HepG2 (cell line): ENCODE measurements around the gene RGS11. TPM values are rescaled to one million over a fixed set of nuclear protein-coding genes. Genes with fewer than 3 reads are reported as not detected.

Experiments
- ATAC-seq: fragments of 200-7000 bp; cut with Tn5 transposase; 3 replicates; pipeline ENCODE4 v1.9.1; 2020; ENCODE audit warnings: mild to moderate bottlenecking, moderate library complexity
- Bru-seq: library from RNA; stranded (reverse); fragments of 400-500 nt; gene quantifications from one replicate; lab custom pipeline; 2021; lab: Mats Ljungman, UMichigan
- BruChase-seq, 2 experiments: library from RNA; stranded (reverse); fragments of 400-500 nt; gene quantifications; one replicate each; lab custom pipeline; 2021; lab: Mats Ljungman, UMichigan
- BruUV-seq: library from RNA; stranded (reverse); fragments of 400-500 nt; replicated peaks from 2 replicates; lab custom pipeline; 2021; lab: Mats Ljungman, UMichigan
- CTCF ChIA-PET: fragments of 300-600 bp; formaldehyde crosslinking; extraction: SDS; loops from one replicate; lab custom pipeline; 2021; ENCODE audit warnings: low total read pairs, inconsistent platforms, low intra/inter-chr PET ratio; lab: Yijun Ruan, JAX
- POLR2A ChIA-PET: fragments of 350-600 bp; sonication (Branson Sonifier 250); formaldehyde crosslinking; loops from one replicate; lab custom pipeline; 2020; ENCODE audit warnings: antibody characterized with exemption, inconsistent platforms; lab: Yijun Ruan, JAX
- DNase-seq: peaks from one replicate; pipeline ENCODE4 v3.0.0-alpha.2; 2015; ENCODE audit warnings: low spot score
- FAIRE-seq: peaks from 3 replicates; lab custom pipeline; 2011; peaks lifted over from hg19 to GRCh38; lab: Jason Lieb, UNC
- H2AFZ ChIP-seq: one replicate; pipeline ENCODE4 v1.6.1; 2011; ENCODE audit warnings: low read length, inconsistent platforms
- H3K27ac ChIP-seq: fragments of 300-600 bp; 3 replicates; pipeline ENCODE4 v1.8.0; 2011; ENCODE audit warnings: mixed run types, mild to moderate bottlenecking, mixed read lengths, low read length, inconsistent platforms; ENCODE audit not compliant: insufficient read depth; ENCODE audit errors: extremely low read length
- H3K27me3 ChIP-seq, 2 experiments: fragments of 200-600 bp in 1 of 2; 2 replicates in 1 of 2; 3 replicates in 1 of 2; pipeline versions ENCODE4 v1.6.0 to v1.8.0; 2011; ENCODE audit warnings: low read length in 2 of 2, mild to moderate bottlenecking in 2 of 2, moderate library complexity in 2 of 2, inconsistent platforms in 1 of 2; ENCODE audit not compliant: insufficient read depth in 2 of 2, control insufficient read depth in 1 of 2
- H3K36me3 ChIP-seq, 2 experiments: fragments of 200-600 bp in 1 of 2; replicated peaks in 1 of 2; 2 replicates in 1 of 2; 3 replicates in 1 of 2; pipeline versions ENCODE4 v1.5.1 to v1.8.0; 2011; ENCODE audit warnings: low read length in 2 of 2, inconsistent platforms in 1 of 2; ENCODE audit not compliant: insufficient read depth in 2 of 2, control insufficient read depth in 1 of 2
- H3K4me1 ChIP-seq: 2 replicates; pipeline ENCODE4 v1.5.1; 2012; ENCODE audit warnings: low read length, inconsistent platforms; ENCODE audit not compliant: insufficient read depth
- H3K4me2 ChIP-seq: 2 replicates; pipeline ENCODE4 v1.6.0; 2011; ENCODE audit warnings: low read depth, low read length, inconsistent platforms
- H3K4me3 ChIP-seq, 3 experiments: fragments of 200-600 bp in 1 of 3; sonication (generic), shearing (Covaris generic) in 1 of 3; replicated peaks in 1 of 3; 2 replicates each; pipeline ENCODE4 v1.5.1; 2011 to 2016; ENCODE audit warnings: low read length in 3 of 3, inconsistent platforms in 2 of 3, low read depth in 2 of 3, mild to moderate bottlenecking in 2 of 3, control low read depth in 1 of 3, mixed read lengths in 1 of 3; ENCODE audit not compliant: insufficient read depth in 1 of 3
- H3K79me2 ChIP-seq: one replicate; pipeline ENCODE4 v1.6.1; 2011; ENCODE audit warnings: low read length, inconsistent platforms; ENCODE audit not compliant: insufficient read depth
- H3K9ac ChIP-seq: 2 replicates; pipeline ENCODE4 v1.6.0; 2011; ENCODE audit warnings: mild to moderate bottlenecking, low read depth, low read length, inconsistent platforms; ENCODE audit not compliant: insufficient read depth
- H3K9me3 ChIP-seq: 2 replicates; pipeline ENCODE4 v1.5.1; 2012; ENCODE audit warnings: mild to moderate bottlenecking, low read length
- H4K20me1 ChIP-seq: 2 replicates; pipeline ENCODE4 v1.6.0; 2011; ENCODE audit warnings: inconsistent platforms, mild to moderate bottlenecking, low read length, moderate library complexity; ENCODE audit not compliant: insufficient read depth
- ESRRA ChIP-seq: sonication (generic); formaldehyde crosslinking; IDR thresholded peaks from 2 replicates; pipeline ENCODE4 v1.5.1; 2020; ENCODE audit warnings: mild to moderate bottlenecking, low read depth, missing genetic modification reagents
- THAP7 ChIP-seq: sonication (generic); formaldehyde crosslinking; IDR thresholded peaks from 2 replicates; pipeline ENCODE4 v1.8.1; 2023; ENCODE audit warnings: mild to moderate bottlenecking, missing genetic modification reagents
- ZBTB42 ChIP-seq: sonication (generic); formaldehyde crosslinking; IDR thresholded peaks from 2 replicates; pipeline ENCODE4 v1.5.0; 2020; ENCODE audit warnings: mild to moderate bottlenecking, missing genetic modification reagents
- ZNF225 ChIP-seq: sonication (generic); formaldehyde crosslinking; IDR thresholded peaks from 2 replicates; pipeline ENCODE4 v1.4.0; 2020; ENCODE audit warnings: mild to moderate bottlenecking, missing genetic modification reagents
- WGBS: methylation state at CpG from one replicate; pipeline ENCODE4 v1.1.6; 2017; ENCODE audit warnings: low lambda C conversion rate; 5-methylcytosine and 5-hydroxymethylcytosine counted together
- in situ Hi-C: cut with HindIII; loops from 2 replicates; pipeline ENCODE4 v1.10.0; 2017; ENCODE audit warnings: low pct_unique_long_range_greater_than_20kb; ENCODE audit not compliant: extremely low pct_ligation_motif_present
- intact Hi-C: fragments of 100-400 bp; cut with micrococcal nuclease; formaldehyde crosslinking; loops from one replicate; pipeline ENCODE4 v1.10.0; 2022; ENCODE audit not compliant: unreplicated experiment
- long read RNA-seq, 2 experiments: library from RNA in 1 of 2; library from polyadenylated mRNA in 1 of 2; stranded (forward) in 1 of 2; unstranded in 1 of 2; transcript quantifications; one replicate each; pipeline ENCODE4 v2.0.0, GENCODE V29; 2019 to 2022
- polyA minus RNA-seq, 3 experiments: library from RNA; depleted of rRNA, polyadenylated mRNA; stranded (reverse); fragments of >200 nt; gene quantifications; 2 replicates each; pipeline ENCODE4 v1.2.3, GENCODE V29; 2011; ENCODE audit warnings: low replicate concordance in 1 of 3
- polyA plus RNA-seq, 8 experiments: library from polyadenylated mRNA; depleted of rRNA in 3 of 8; stranded (reverse) in 7 of 8; unstranded in 1 of 8; fragments of >200 nt; fragmentation: Illumina TruSeq in 4 of 8; extraction: Trizol in 4 of 8; gene quantifications; 2 replicates each; pipeline versions ENCODE4 v1.2.1 to v1.2.3, GENCODE V29; 2011 to 2016; ENCODE audit warnings: low read depth in 4 of 8, missing spikeins in 1 of 8, mixed read lengths in 1 of 8; ENCODE audit not compliant: insufficient read depth in 1 of 8
- total RNA-seq, 5 experiments: library from RNA; depleted of rRNA; stranded (reverse); fragments of >200 nt; fragmentation: Illumina TruSeq; extraction: Trizol; gene quantifications; 2 replicates each; pipeline ENCODE4 v1.2.3, GENCODE V29; 2016; ENCODE audit warnings: low read depth in 1 of 5

RGS11 gene
- total RNA-seq (2016; rRNA removed; fragmentation: Illumina TruSeq; extraction: Trizol) (not detected in 2 replicates), polyA plus RNA-seq (2011; rRNA removed) (0.11 and 0.24 TPM in 2 replicates), polyA minus RNA-seq (2011; rRNA and poly(A)+ RNA removed; ENCODE audit: low replicate concordance) (not detected in 2 replicates), Bru-seq, nascent RNA (not detected), BruChase-seq, experiment 1, labeled RNA remaining after a 6-hour chase (not detected), BruChase-seq, experiment 2, labeled RNA remaining after a 2-hour chase (not detected)
- not detected in 2 replicates for total RNA-seq (2016; cell fraction: cytosol; rRNA removed; fragmentation: Illumina TruSeq; extraction: Trizol; ENCODE audit: low read depth)
- total RNA-seq (2016; cell fraction: insoluble cytoplasmic fraction; rRNA removed; fragmentation: Illumina TruSeq; extraction: Trizol): not detected in 2 replicates
- total RNA-seq (2016; cell fraction: membrane; rRNA removed; fragmentation: Illumina TruSeq; extraction: Trizol): not detected in 2 replicates
- total RNA-seq (2016; cell fraction: nucleus; rRNA removed; fragmentation: Illumina TruSeq; extraction: Trizol): not detected in 2 replicates
- polyA plus RNA-seq (2011; cell fraction: cytosol; rRNA removed): 0.03 TPM in 2 replicates
- polyA plus RNA-seq (2011; cell fraction: nucleus; rRNA removed): 3.2 and 3.4 TPM in 2 replicates
- 0.09 TPM in 2 replicates for polyA plus RNA-seq (2012)
- not detected in 2 replicates for polyA plus RNA-seq (2016; cell fraction: cytosol; fragmentation: Illumina TruSeq; extraction: Trizol; ENCODE audit: low read depth)
- not detected in 2 replicates for polyA plus RNA-seq (2016; cell fraction: insoluble cytoplasmic fraction; fragmentation: Illumina TruSeq; extraction: Trizol; ENCODE audit: low read depth)
- polyA plus RNA-seq (2016; cell fraction: membrane; fragmentation: Illumina TruSeq; extraction: Trizol; ENCODE audit: low read depth): not detected in 2 replicates
- polyA plus RNA-seq (2016; cell fraction: nucleus; fragmentation: Illumina TruSeq; extraction: Trizol; ENCODE audit: insufficient read depth, low read depth): not detected in 2 replicates
- polyA minus RNA-seq (2011; cell fraction: cytosol; rRNA and poly(A)+ RNA removed): not detected in 2 replicates
- polyA minus RNA-seq (2011; cell fraction: nucleus; rRNA and poly(A)+ RNA removed): 0.25 and 0.26 TPM in 2 replicates
- long read RNA-seq, experiment 1: 0 reads
- long read RNA-seq, experiment 2, partial matches to known transcripts: 0 of 1 reads
- long read RNA-seq, experiment 2, other reads (novel, unspliced or antisense): 1 of 1 reads

- Histone ChIP-seq H3K27ac (no peak within 1 kb of the TSS), H3K9ac (no peak within 1 kb of the TSS), H3K27me3 (peaks cover 12 to 70% of the 10 kb centered on the region in 2 experiments), H4K20me1 (no peaks in the 10 kb centered on the region), H3K4me2 (peak within 1 kb of the TSS; percentile 55), H3K4me1 (peaks cover 24% of the 10 kb centered on the region), H2AFZ (no peak within 1 kb of the TSS), H3K36me3 (no peaks in the 10 kb centered on the region), H3K79me2 (no peaks in the 10 kb centered on the region), H3K9me3 (no peaks in the 10 kb centered on the region), H3K4me3 (peak within 1 kb of the TSS in 2 of 3 experiments; percentile 42 to 59; a peak in 3 of 6 replicates)
- no TSS peak for BruUV-seq
- POLR2A ChIA-PET: interaction anchor here (0.6 kb wide), 1 partner anchor 77 kb away, joined by 3 read pairs; the partner anchor contains the start of gene AXIN1
- ATAC-seq (no peak), DNase-seq (no peak), FAIRE-seq (no peak)
- no peak for TF ChIP-seq ZNF225
- no peak for TF ChIP-seq THAP7 (CRISPR knock-in tag)
- no peak for TF ChIP-seq ZBTB42 (CRISPR knock-in tag)
- TF ChIP-seq ESRRA (CRISPR knock-in tag): no peak
- WGBS: 6% methylated on average over 39 of the region's 56 CpGs
- in situ Hi-C loops (no loop called here), intact Hi-C loops (no loop called here)
- CTCF ChIA-PET: no interaction called here
Observed at GRCh38 chr16:275786-276232, at the start of gene RGS11. RGS11 (minus strand) TSS chr16:275944; CDS start chr16:275911, 33 bp downstream.
